ENCODE data around the gene CACNG5.
A peak's percentile ranks its signal among the peaks of the same experiment; 100 is the strongest.

Gene CACNG5

DNA sequence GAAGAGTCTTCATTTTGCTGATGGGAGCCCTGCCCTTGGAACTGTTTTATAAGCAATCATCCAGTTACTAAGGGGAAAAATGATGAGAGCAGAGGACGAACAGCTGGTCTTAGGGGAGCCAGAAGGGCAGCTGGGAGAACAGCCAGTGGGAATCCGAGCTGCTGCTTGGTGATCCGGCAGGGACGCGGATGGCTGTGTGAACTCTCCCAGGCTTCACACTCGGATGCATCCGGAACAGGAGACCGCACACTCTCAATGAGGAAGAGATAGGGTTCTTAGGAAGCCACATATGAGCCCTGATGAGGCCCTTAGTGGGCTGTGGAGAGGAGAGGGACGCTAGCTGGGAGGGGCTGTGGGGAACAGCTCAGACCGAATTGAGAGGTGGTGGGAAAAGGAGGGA lies 5.0 kb upstream of the CACNG5 start:
- no peaks in the 10 kb centered on the region for H3K9me3 ChIP-seq (ENCODE audit: low read depth, low read length)
- H3K4me3 ChIP-seq = no peak overlapping the region
- H3K36me3 ChIP-seq (ENCODE audit: insufficient read depth, low read length) = no peaks in the 10 kb centered on the region
- no peak overlapping the region for H3K27ac ChIP-seq
- H3K9ac ChIP-seq (ENCODE audit: insufficient read length) = no peak overlapping the region
- TF ChIP-seq FOXP2 (optimal IDR thresholded peaks at IDR 0.05; ENCODE audit: control extremely low read depth, extremely low read length, insufficient read depth) (no peak), EZH2 (IDR thresholded peaks at IDR 0.05) (no peak), POLR2AphosphoS5 (IDR thresholded peaks at IDR 0.05; ENCODE audit: borderline replicate concordance, low read depth, low read length) (no peak)
- no peak for DNase-seq (ENCODE audit: low read depth, low spot score)

DNA sequence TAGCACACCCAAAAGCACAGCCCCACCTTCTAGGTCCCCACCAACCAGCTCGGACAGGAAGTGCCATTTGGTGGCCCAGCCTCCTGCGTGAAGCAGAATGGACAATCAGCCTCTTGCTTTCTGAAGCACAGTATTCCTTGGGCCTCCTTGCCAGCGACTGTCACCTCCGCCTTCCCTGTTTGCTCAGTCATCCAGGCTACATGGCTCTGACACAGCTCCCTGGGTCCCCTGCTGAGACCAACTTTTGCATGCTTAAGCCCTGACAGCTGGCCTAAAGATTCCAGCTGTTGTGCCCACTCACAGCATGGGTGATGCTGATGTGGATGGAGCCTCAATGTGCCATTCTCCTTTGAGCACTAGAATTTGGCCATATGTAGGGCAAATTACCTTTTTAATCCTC lies 4.5 kb upstream of the CACNG5 start:
- Histone ChIP-seq H3K27ac (no peak overlapping the region), H3K4me3 (no peak overlapping the region), H3K9me3 (ENCODE audit: low read depth, low read length) (no peaks in the 10 kb centered on the region), H3K36me3 (ENCODE audit: insufficient read depth, low read length) (no peaks in the 10 kb centered on the region), H3K9ac (ENCODE audit: insufficient read length) (no peak overlapping the region)
- no peak for DNase-seq (ENCODE audit: low read depth, low spot score)
- TF ChIP-seq EZH2 (IDR thresholded peaks at IDR 0.05) (no peak), FOXP2 (optimal IDR thresholded peaks at IDR 0.05; ENCODE audit: control extremely low read depth, extremely low read length, insufficient read depth) (no peak)

DNA sequence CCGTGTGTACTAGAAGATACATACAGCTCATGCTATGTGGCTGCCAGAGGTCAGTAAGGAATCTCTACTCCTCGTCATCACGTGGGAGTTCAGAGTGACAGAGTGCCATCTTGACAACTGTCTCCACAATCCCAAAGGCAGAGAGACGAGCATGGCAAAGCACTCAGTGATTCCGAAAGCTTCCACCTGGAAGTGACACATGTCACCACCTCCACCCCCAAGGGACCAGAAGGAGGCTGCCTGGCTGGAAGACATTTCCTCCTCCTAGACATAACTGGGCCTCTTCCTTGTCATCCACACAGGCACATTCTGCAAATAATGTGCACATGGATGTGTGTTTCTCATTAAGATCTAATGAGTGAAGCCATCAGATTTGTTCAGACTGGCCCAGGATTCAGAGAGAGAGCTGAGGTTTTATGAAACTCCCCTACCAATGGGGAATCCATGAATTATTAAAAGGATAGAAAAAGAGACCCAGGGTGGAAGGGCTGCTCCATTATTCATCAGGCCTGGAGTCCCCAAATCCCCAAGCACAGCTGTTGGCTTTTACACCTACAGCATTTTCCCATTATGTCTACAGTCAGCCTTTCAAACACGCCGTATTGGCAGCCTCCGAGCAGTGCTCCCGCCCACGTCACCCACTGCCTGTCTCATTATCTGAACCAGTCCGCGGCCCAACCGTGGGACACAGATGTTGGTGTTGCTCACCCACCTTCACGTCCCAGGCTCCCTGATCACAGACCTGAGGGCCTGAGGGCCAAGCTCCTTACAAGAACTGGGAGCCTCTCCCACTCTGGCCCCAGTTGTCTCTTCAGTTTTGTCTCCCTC lies 3.3 kb upstream of the CACNG5 start:
- Histone ChIP-seq H3K36me3 (ENCODE audit: insufficient read depth, low read length) (no peaks in the 10 kb centered on the region), H3K9me3 (ENCODE audit: low read depth, low read length) (no peaks in the 10 kb centered on the region), H3K27ac (no peak overlapping the region), H3K4me3 (no peak overlapping the region), H3K9ac (ENCODE audit: insufficient read length) (no peak overlapping the region)
- TF ChIP-seq EZH2 (IDR thresholded peaks at IDR 0.05) (no peak), FOXP2 (optimal IDR thresholded peaks at IDR 0.05; ENCODE audit: control extremely low read depth, extremely low read length, insufficient read depth) (no peak)
- DNase-seq (ENCODE audit: low read depth, low spot score) = no peak

- H3K9ac ChIP-seq (ENCODE audit: insufficient read length) = no peak overlapping the region
- DNase-seq (ENCODE audit: low read depth, low spot score) = no peak
- H3K36me3 ChIP-seq (ENCODE audit: insufficient read depth, low read length) = no peaks in the 10 kb centered on the region
- H3K4me3 ChIP-seq = no peak overlapping the region
- no peaks in the 10 kb centered on the region for H3K9me3 ChIP-seq (ENCODE audit: low read depth, low read length)
- no peak for TF ChIP-seq POLR2AphosphoS5 (IDR thresholded peaks at IDR 0.05; ENCODE audit: borderline replicate concordance, low read depth, low read length)
- TF ChIP-seq FOXP2 (optimal IDR thresholded peaks at IDR 0.05; ENCODE audit: control extremely low read depth, extremely low read length, insufficient read depth) = no peak
- TF ChIP-seq EZH2 (IDR thresholded peaks at IDR 0.05) = no peak
- no peak overlapping the region for H3K27ac ChIP-seq
Observed at GRCh38 chr17:66833201-66833600, 1.7 kb upstream of the CACNG5 start.

DNA sequence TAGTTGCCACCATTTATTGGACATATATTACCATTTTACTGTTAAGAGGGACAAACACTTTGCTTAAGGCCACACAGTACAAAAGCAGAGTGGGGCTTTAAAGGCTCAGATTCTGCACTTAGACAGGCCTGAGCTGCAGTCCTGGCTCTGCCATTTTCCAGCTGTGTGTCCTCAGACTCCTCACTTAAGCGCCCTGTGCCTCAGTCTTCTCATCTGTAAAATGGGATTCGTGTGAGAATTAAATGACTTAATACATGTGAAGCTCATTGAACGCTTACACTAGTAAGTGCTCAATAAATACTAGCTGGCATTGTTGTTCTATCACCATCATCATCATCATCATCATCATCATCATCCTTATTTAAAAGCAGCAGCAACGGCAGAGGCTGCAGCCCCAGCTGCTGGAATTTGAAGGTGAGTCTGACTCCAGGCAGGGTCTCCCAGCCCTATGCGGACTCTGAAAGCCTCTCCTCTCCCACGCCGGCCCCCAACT lies 445 bp upstream of the CACNG5 start:
- TF ChIP-seq POLR2AphosphoS5 (IDR thresholded peaks at IDR 0.05; ENCODE audit: borderline replicate concordance, low read depth, low read length) (no peak), FOXP2 (optimal IDR thresholded peaks at IDR 0.05; ENCODE audit: control extremely low read depth, extremely low read length, insufficient read depth) (no peak), EZH2 (IDR thresholded peaks at IDR 0.05) (no peak)
- Histone ChIP-seq H3K9me3 (ENCODE audit: low read depth, low read length) (no peaks in the 10 kb centered on the region), H3K9ac (ENCODE audit: insufficient read length) (no peak overlapping the region), H3K36me3 (ENCODE audit: insufficient read depth, low read length) (no peaks in the 10 kb centered on the region), H3K27ac (no peak overlapping the region), H3K4me3 (peak overlapping the region; percentile 63)
- no peak for DNase-seq (ENCODE audit: low read depth, low spot score)

DNA sequence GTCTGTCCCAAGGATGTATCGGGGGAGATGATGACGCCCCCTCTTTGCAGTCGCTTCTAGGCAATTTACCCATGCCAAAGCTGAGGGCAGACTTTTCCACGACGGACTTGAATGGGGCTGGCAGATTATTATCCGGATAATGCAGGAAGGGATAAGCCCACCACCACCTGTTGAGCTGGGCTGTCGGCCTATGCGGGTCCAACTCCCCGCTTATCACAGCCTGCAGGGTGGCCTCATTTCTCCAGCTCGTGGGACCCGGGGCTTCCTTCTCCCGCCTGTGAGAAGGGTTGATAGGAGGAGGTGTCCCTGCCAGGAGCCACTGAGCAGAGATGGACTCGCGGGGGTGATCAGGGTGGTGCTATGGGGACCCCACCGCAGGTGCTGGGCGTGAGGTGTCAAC lies 559 bp downstream of the CACNG5 start:
- H3K9me3 ChIP-seq (ENCODE audit: low read depth, low read length) = no peaks in the 10 kb centered on the region
- H3K4me3 ChIP-seq = peak overlapping the region; percentile 63; the same call in 1 of the 2 replicates
- TF ChIP-seq EZH2 (IDR thresholded peaks at IDR 0.05) (no peak), POLR2AphosphoS5 (IDR thresholded peaks at IDR 0.05; ENCODE audit: borderline replicate concordance, low read depth, low read length) (no peak), FOXP2 (optimal IDR thresholded peaks at IDR 0.05; ENCODE audit: control extremely low read depth, extremely low read length, insufficient read depth) (no peak)
- no peaks in the 10 kb centered on the region for H3K36me3 ChIP-seq (ENCODE audit: insufficient read depth, low read length)
- DNase-seq (ENCODE audit: low read depth, low spot score) = no peak
- no peak overlapping the region for H3K9ac ChIP-seq (ENCODE audit: insufficient read length)
- no peak overlapping the region for H3K27ac ChIP-seq

DNA sequence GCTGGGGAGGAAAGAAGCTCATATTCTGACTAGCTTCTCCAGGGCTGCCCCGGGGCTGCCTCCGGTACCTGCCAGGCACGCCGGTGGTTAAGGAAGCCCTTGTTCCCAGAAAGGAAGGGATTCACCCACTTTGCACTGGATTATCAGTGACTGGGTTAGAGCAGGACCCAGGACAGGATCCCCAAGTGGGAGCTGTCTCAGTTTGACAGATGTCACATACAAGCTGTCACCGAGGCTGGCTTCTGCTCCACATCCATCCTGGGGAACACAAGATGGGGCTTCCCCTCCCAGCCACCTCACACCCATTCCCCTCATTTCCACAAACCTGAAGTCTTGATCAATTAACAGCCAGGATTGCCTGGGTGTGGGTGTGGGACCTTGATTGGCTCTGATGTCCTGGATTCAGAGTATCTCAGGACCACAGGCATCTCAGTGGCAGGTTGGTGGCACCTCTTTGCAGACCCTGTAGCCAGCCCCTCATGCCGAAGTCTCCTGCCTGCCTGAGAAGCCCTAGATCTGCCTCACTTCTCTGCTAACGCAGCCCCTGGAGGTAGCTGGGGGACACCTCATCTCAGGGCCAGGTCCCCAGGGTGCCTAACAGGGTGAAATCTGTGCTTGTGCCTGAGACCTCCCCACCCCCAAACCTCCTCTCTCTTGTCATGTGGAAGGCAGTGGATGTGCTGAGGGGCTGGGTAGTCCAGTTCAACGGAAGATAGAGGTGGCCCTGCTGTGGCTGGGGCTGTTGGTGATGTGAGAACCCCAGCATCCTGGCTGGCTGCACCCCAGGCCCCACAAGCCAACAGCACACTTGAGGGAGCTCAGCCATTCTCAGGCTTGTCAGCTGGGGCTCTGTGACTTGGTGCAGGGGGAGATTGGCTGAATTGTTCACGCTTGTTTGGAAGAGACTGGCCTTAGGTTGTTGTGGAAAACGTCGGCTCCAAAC lies 1.4 kb downstream of the CACNG5 start:
- no peak overlapping the region for H3K9ac ChIP-seq (ENCODE audit: insufficient read length)
- TF ChIP-seq FOXP2 (optimal IDR thresholded peaks at IDR 0.05; ENCODE audit: control extremely low read depth, extremely low read length, insufficient read depth) (no peak), EZH2 (IDR thresholded peaks at IDR 0.05) (no peak), POLR2AphosphoS5 (IDR thresholded peaks at IDR 0.05; ENCODE audit: borderline replicate concordance, low read depth, low read length) (no peak)
- H3K9me3 ChIP-seq (ENCODE audit: low read depth, low read length) = no peaks in the 10 kb centered on the region
- no peak overlapping the region for H3K27ac ChIP-seq
- no peak for DNase-seq (ENCODE audit: low read depth, low spot score)
- H3K36me3 ChIP-seq (ENCODE audit: insufficient read depth, low read length) = no peaks in the 10 kb centered on the region
- H3K4me3 ChIP-seq = no peak overlapping the region

DNA sequence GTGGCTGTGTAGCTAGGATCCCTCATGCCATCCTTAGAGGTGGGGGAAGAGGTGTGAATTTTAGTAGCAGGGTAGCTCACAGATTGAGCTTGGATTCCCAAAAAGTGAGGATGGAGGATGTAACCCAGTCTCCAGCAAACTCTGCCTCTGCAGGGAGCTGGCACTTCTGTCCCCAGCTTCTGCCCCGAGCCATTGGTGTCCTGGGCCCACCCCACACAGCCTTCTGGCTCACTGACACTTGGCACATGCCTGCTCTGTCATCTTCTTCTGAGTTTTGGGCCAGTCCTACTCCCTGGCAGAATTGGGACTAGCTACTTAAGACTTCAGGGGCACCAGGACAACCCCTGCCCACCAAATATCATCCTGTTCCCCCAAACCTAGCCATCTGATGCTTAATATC lies 2.3 kb downstream of the CACNG5 start:
- H3K9me3 ChIP-seq (ENCODE audit: low read depth, low read length) = no peaks in the 10 kb centered on the region
- no peak overlapping the region for H3K9ac ChIP-seq (ENCODE audit: insufficient read length)
- no peaks in the 10 kb centered on the region for H3K36me3 ChIP-seq (ENCODE audit: insufficient read depth, low read length)
- H3K4me3 ChIP-seq = no peak overlapping the region
- no peak for TF ChIP-seq EZH2 (IDR thresholded peaks at IDR 0.05)
- TF ChIP-seq FOXP2 (optimal IDR thresholded peaks at IDR 0.05; ENCODE audit: control extremely low read depth, extremely low read length, insufficient read depth) = no peak
- no peak for TF ChIP-seq POLR2AphosphoS5 (IDR thresholded peaks at IDR 0.05; ENCODE audit: borderline replicate concordance, low read depth, low read length)
- DNase-seq (ENCODE audit: low read depth, low spot score) = no peak
- H3K27ac ChIP-seq = no peak overlapping the region
